ENCODE measurements around the gene COPG1. TPM values are rescaled to one million over a fixed set of nuclear protein-coding genes. Genes with fewer than 3 reads are reported as not detected.

COPG1 gene
- total and polyA plus RNA-seq, 4 donors, result 49.8 to 177 (median 87.0) TPM

GRCh38 chr3:129313415-129313664, 63.9 kb downstream of the COPG1 start:
- no peak for DNase-seq (ENCODE audit: low spot score)
- Histone ChIP-seq H3K9ac (ENCODE audit: low read depth in 1 of 2, low read length in 2 of 2) (no peak overlapping the region), H3K4me1 (ENCODE audit: control insufficient read depth in 4 of 4, insufficient read depth in 4 of 4, low read length in 3 of 4) (peaks cover 9 to 22% (median 19%) of the 10 kb centered on the region in 4 donors), H3K27ac (ENCODE audit: low read depth in 1 of 2, low read length in 2 of 2) (peak overlapping the region in 1 of 2 donors; percentile 77), H3K4me3 (ENCODE audit: low read depth in 1 of 3, low read length in 3 of 3) (no peak overlapping the region), H3K9me3 (ENCODE audit: control insufficient read depth in 4 of 4, low read length in 3 of 4) (no peaks in the 10 kb centered on the region), H3K36me3 (ENCODE audit: control insufficient read depth in 4 of 4, insufficient read depth in 3 of 4, low read depth in 1 of 4, low read length in 3 of 4) (no peaks in the 10 kb centered on the region), H3K27me3 (ENCODE audit: control insufficient read depth in 4 of 4, insufficient read depth in 4 of 4, low read length in 3 of 4) (no peaks in the 10 kb centered on the region)
- TF ChIP-seq YY1 (IDR thresholded peaks at IDR 0.05) (no peak), RXRA (IDR thresholded peaks at IDR 0.05) (no peak), RAD21 (IDR thresholded peaks at IDR 0.05) (no peak), REST (IDR thresholded peaks at IDR 0.05) (no peak), SP1 (IDR thresholded peaks at IDR 0.05) (no peak), CTCF (IDR thresholded peaks at IDR 0.05; ENCODE audit: low read depth, low read length, missing input control) (no peak), EGR1 (IDR thresholded peaks at IDR 0.05; ENCODE audit: low read depth in 2 of 2) (no peak), JUND (IDR thresholded peaks at IDR 0.05) (no peak), ZBTB33 (IDR thresholded peaks at IDR 0.05) (no peak), TAF1 (conservative IDR thresholded peaks at IDR 0.05) (no peak), MAX (IDR thresholded peaks at IDR 0.05) (no peak)

GRCh38 chr3:129313665-129314385, 64.4 kb downstream of the COPG1 start:
- Histone ChIP-seq H3K9me3 (ENCODE audit: control insufficient read depth in 4 of 4, low read length in 3 of 4) (no peaks in the 10 kb centered on the region), H3K27me3 (ENCODE audit: control insufficient read depth in 4 of 4, insufficient read depth in 4 of 4, low read length in 3 of 4) (no peaks in the 10 kb centered on the region), H3K36me3 (ENCODE audit: control insufficient read depth in 4 of 4, insufficient read depth in 3 of 4, low read depth in 1 of 4, low read length in 3 of 4) (no peaks in the 10 kb centered on the region), H3K27ac (ENCODE audit: low read depth in 1 of 2, low read length in 2 of 2) (peak overlapping the region; percentile 75 to 77), H3K9ac (ENCODE audit: low read depth in 1 of 2, low read length in 2 of 2) (peak overlapping the region in 1 of 2 donors; percentile 65), H3K4me3 (ENCODE audit: low read depth in 1 of 3, low read length in 3 of 3) (no peak overlapping the region), H3K4me1 (ENCODE audit: control insufficient read depth in 4 of 4, insufficient read depth in 4 of 4, low read length in 3 of 4) (peaks cover 9 to 22% (median 19%) of the 10 kb centered on the region in 4 donors)
- 41% methylated on average over 7 of the region's 7 CpGs for WGBS
- DNase-seq (ENCODE audit: low spot score), result no peak
- TF ChIP-seq HNF4G (IDR thresholded peaks at IDR 0.05) (peak; percentile 72), FOXA2 (IDR thresholded peaks at IDR 0.05) (no peak), SP1 (IDR thresholded peaks at IDR 0.05) (peak; percentile 86), ATF3 (IDR thresholded peaks at IDR 0.05) (no peak), FOXA1 (IDR thresholded peaks at IDR 0.05) (no peak), HNF4A (conservative IDR thresholded peaks at IDR 0.05) (peak; percentile 84 to 88), RAD21 (IDR thresholded peaks at IDR 0.05) (peak; percentile 12 to 43), REST (IDR thresholded peaks at IDR 0.05) (peak; percentile 37), TAF1 (conservative IDR thresholded peaks at IDR 0.05) (no peak), ZBTB33 (IDR thresholded peaks at IDR 0.05) (no peak), JUND (IDR thresholded peaks at IDR 0.05) (peak in 1 of 2 donors; percentile 30), NR2F2 (IDR thresholded peaks at IDR 0.05) (peak; percentile 44), EGR1 (IDR thresholded peaks at IDR 0.05; ENCODE audit: low read depth in 2 of 2) (no peak)
